Right lobe of liver (tissue), 6 donors: ENCODE data around the gene OR52W1. TPM values are rescaled to one million over a fixed set of nuclear protein-coding genes. Genes with fewer than 3 reads are reported as not detected.
A peak's percentile ranks its signal among the peaks of the same experiment; 100 is the strongest.

ENCODE experiments used
- ATAC-seq, 4 donors: fragments of 200-7000 bp; cut with Tn5 transposase; one replicate each; pipeline ENCODE4 v1.9.1; 2020; ENCODE audit warnings: mild to moderate bottlenecking in 4 of 4, moderate library complexity in 4 of 4
- DNase-seq, 3 donors: peaks; one replicate each; pipeline ENCODE4 v3.0.0-alpha.2; 2020
- H3K27ac ChIP-seq, 3 donors: fragments of 200-600 bp; one replicate each; pipeline ENCODE4 v1.8.0; 2022
- H3K27me3 ChIP-seq, 2 donors: fragments of 200-600 bp; one replicate each; pipeline ENCODE4 v1.8.0; 2022
- H3K36me3 ChIP-seq, 4 donors: fragments of 200-600 bp; sonication (generic) in 1 of 4; one replicate each; pipeline versions ENCODE4 v1.5.1 to v1.8.0; 2017 to 2022; ENCODE audit warnings: control low read depth in 1 of 4
- H3K4me1 ChIP-seq, 4 donors: fragments of 200-600 bp; sonication (generic) in 1 of 4; one replicate each; pipeline versions ENCODE4 v1.5.1 to v1.8.0; 2017 to 2022; ENCODE audit warnings: control low read depth in 1 of 4
- H3K4me3 ChIP-seq, 3 donors: fragments of 200-600 bp; one replicate each; pipeline ENCODE4 v1.8.0; 2022
- H3K9me3 ChIP-seq, 4 donors: fragments of 200-600 bp; sonication (generic) in 1 of 4; one replicate each; pipeline versions ENCODE4 v1.5.1 to v1.8.0; 2017 to 2022; ENCODE audit warnings: control low read depth in 1 of 4
- CTCF ChIP-seq, 4 donors: fragments of 200-600 bp in 3 of 4; fragments of 450-650 bp in 1 of 4; IDR thresholded peaks; one replicate each; pipeline versions ENCODE4 v1.5.1 to v1.8.0; 2016 to 2022; ENCODE audit warnings: antibody characterized with exemption in 4 of 4, mild to moderate bottlenecking in 2 of 4
- POLR2A ChIP-seq: fragments of 450-650 bp; IDR thresholded peaks from one replicate; pipeline ENCODE4 v1.6.1; 2017; ENCODE audit warnings: antibody characterized with exemption, mild to moderate bottlenecking
- WGBS: methylation state at CpG from one replicate; pipeline ENCODE4 v1.1.6; 2018; ENCODE audit warnings: low coverage, low lambda C conversion rate; ENCODE audit not compliant: insufficient coverage; ENCODE audit errors: missing lambda C conversion rate; 5-methylcytosine and 5-hydroxymethylcytosine counted together
- intact Hi-C, 2 donors: fragments of 100-400 bp; cut with DNase I; formaldehyde crosslinking; loops; one replicate each; pipeline versions ENCODE4 v1.11.2 to v1.14.1; 2022
- total RNA-seq, 6 experiments: library from RNA; depleted of rRNA in 2 of 6; stranded (reverse); fragments of >200 nt in 2 of 6; fragmentation: NEBNext Ultra II Directional in 3 of 6; extraction: Animal tissue kit (Norgen Biotek cat#: 25700) in 3 of 6; gene quantifications; one replicate each; pipeline versions ENCODE4 v1.1.0 to v1.2.4, GENCODE V29; 2016 to 2023
- donor health status: DM: no; HTN: yes; CAD: no.
- donor health status: DM: no; HTN: no; CAD: no.
- donor health status: DM: no; HTN: no; CAD: no.
- donor health status: DM: no; HTN: yes; CAD: no.
- donor health status: DM: no; HTN: yes; CAD: no.

The OR52W1 gene
- total RNA-seq, 6 experiments from 2014 or later = not detected

GRCh38 chr11:6225896-6226295 is 26.9 kb downstream of the OR52W1 start:
- WGBS = 57% methylated on average over 2 of the region's 2 CpGs
- H3K4me3 ChIP-seq = no peak overlapping the region
- H3K4me1 ChIP-seq = peaks cover 0 to 41% (median 16%) of the 10 kb centered on the region in 4 donors
- ATAC-seq = peak in 2 of 4 donors; percentile 30 to 33
- no peak overlapping the region for H3K27ac ChIP-seq
- H3K36me3 ChIP-seq = peaks cover 0 to 34% (median 13%) of the 10 kb centered on the region in 4 donors
- no peaks in the 10 kb centered on the region for H3K9me3 ChIP-seq
- no peaks in the 10 kb centered on the region for H3K27me3 ChIP-seq
- no peak for DNase-seq
- TF ChIP-seq CTCF (IDR thresholded peaks at IDR 0.05) = no peak
- TF ChIP-seq POLR2A = no peak
- intact Hi-C loops = no loop called here

- intact Hi-C loops = no loop called here
- DNase-seq = no peak
Measured at GRCh38 chr11:6228520-6228919, 29.5 kb downstream of the OR52W1 start.

GRCh38 chr11:6229911-6230310 is 30.9 kb downstream of the OR52W1 start:
- 5% methylated on average over 2 of the region's 2 CpGs for WGBS
- TF ChIP-seq POLR2A (peak; percentile 59), CTCF (IDR thresholded peaks at IDR 0.05) (no peak)
- Histone ChIP-seq H3K27me3 (no peaks in the 10 kb centered on the region), H3K9me3 (no peaks in the 10 kb centered on the region), H3K36me3 (no peaks in the 10 kb centered on the region), H3K4me1 (peaks cover 0 to 53% (median 20%) of the 10 kb centered on the region in 4 donors), H3K27ac (peak overlapping the region in 2 of 3 donors; percentile 8 to 43), H3K4me3 (peak overlapping the region in 2 of 3 donors; percentile 45 to 46)
- ATAC-seq (peak; percentile 20 to 43 (median 31)), DNase-seq (peak in 2 of 3 donors; percentile 33 to 67)
- intact Hi-C loops = no loop called here

More at GRCh38 chr11:6228520-6228919, 29.5 kb downstream of the OR52W1 start:
- Histone ChIP-seq H3K27me3 (no peaks in the 10 kb centered on the region), H3K4me3 (no peak overlapping the region), H3K36me3 (peaks cover 0 to 9% (median under 1%) of the 10 kb centered on the region in 4 donors), H3K9me3 (no peaks in the 10 kb centered on the region), H3K27ac (no peak overlapping the region), H3K4me1 (peaks cover 0 to 48% (median 18%) of the 10 kb centered on the region in 4 donors)
- WGBS = 70% methylated on average over 2 of the region's 3 CpGs
- ATAC-seq = no peak
- TF ChIP-seq CTCF (IDR thresholded peaks at IDR 0.05) = no peak
- no peak for TF ChIP-seq POLR2A

- TF ChIP-seq CTCF (IDR thresholded peaks at IDR 0.05) (no peak), POLR2A (no peak)
- no peak for DNase-seq
- Histone ChIP-seq H3K9me3 (no peaks in the 10 kb centered on the region), H3K4me1 (peaks cover 0 to 32% (median 7%) of the 10 kb centered on the region in 4 donors), H3K4me3 (no peak overlapping the region), H3K27ac (no peak overlapping the region), H3K36me3 (no peaks in the 10 kb centered on the region), H3K27me3 (no peaks in the 10 kb centered on the region)
- ATAC-seq = no peak
- intact Hi-C loops = no loop called here
Measured at GRCh38 chr11:6232899-6233298, 33.9 kb downstream of the OR52W1 start.

GRCh38 chr11:6233984-6234386 is 35.0 kb downstream of the OR52W1 start:
- no peaks in the 10 kb centered on the region for H3K36me3 ChIP-seq
- H3K27me3 ChIP-seq = no peaks in the 10 kb centered on the region
- H3K27ac ChIP-seq = peak overlapping the region in 2 of 3 donors; percentile 54 to 61
- peak overlapping the region; percentile 72 to 78 (median 74) for H3K4me3 ChIP-seq
- ATAC-seq = no peak
- intact Hi-C loops = no loop called here
- WGBS = 0% methylated on average over 10 of the region's 10 CpGs
- H3K9me3 ChIP-seq = no peaks in the 10 kb centered on the region
- TF ChIP-seq POLR2A (no peak), CTCF (IDR thresholded peaks at IDR 0.05) (no peak)
- H3K4me1 ChIP-seq = peaks cover 0 to 28% (median 7%) of the 10 kb centered on the region in 4 donors
- peak in 1 of 3 donors; percentile 51 for DNase-seq
